Ovary (tissue), 10 donors: ENCODE measurements around the gene OR1B1. TPM values are rescaled to one million over a fixed set of nuclear protein-coding genes. Genes with fewer than 3 reads are reported as not detected.

Experiments used
- DNase-seq, 5 donors: peaks; one replicate each; pipeline ENCODE4 v3.0.0-alpha.2; 2019 to 2020
- H3K27ac ChIP-seq, 2 donors: fragments of 200-600 bp; one replicate each; pipeline versions ENCODE4 v1.5.1 to v1.8.0; 2019 to 2022
- H3K27me3 ChIP-seq: fragments of 200-600 bp; one replicate; pipeline ENCODE4 v1.8.0; 2022
- H3K36me3 ChIP-seq: fragments of 200-600 bp; sonication (generic); one replicate; pipeline ENCODE4 v1.5.1; 2019
- H3K4me1 ChIP-seq: one replicate; pipeline ENCODE4 v1.8.1; 2013; ENCODE audit warnings: mild to moderate bottlenecking, moderate library complexity; ENCODE audit not compliant: insufficient read depth
- H3K4me3 ChIP-seq: fragments of 200-600 bp; sonication (generic); one replicate; pipeline ENCODE4 v1.5.1; 2017
- H3K9me3 ChIP-seq, 2 donors: fragments of 200-600 bp in 1 of 2; sonication (generic) in 1 of 2; one replicate each; pipeline versions ENCODE4 v1.5.1 to v1.8.1; 2013 to 2019; ENCODE audit warnings: mild to moderate bottlenecking in 1 of 2, moderate library complexity in 1 of 2
- CTCF ChIP-seq, 3 donors: fragments of 450-650 bp in 2 of 3; fragments of 200-600 bp in 1 of 3; IDR thresholded peaks; one replicate each; pipeline versions ENCODE4 v1.5.1 to v1.8.0; 2016 to 2022; ENCODE audit warnings: antibody characterized with exemption in 3 of 3, mild to moderate bottlenecking in 1 of 3
- EP300 ChIP-seq: sonication (generic); formaldehyde crosslinking; IDR thresholded peaks from one replicate; pipeline ENCODE4 v1.6.1; 2017; ENCODE audit warnings: antibody characterized with exemption
- POLR2A ChIP-seq: fragments of 450-650 bp; IDR thresholded peaks from one replicate; pipeline ENCODE4 v1.6.1; 2017; ENCODE audit warnings: antibody characterized with exemption, mild to moderate bottlenecking, moderate library complexity
- WGBS, 3 donors: extraction: QIAGEN DNeasy Blood & Tissue Kit in 1 of 3; methylation state at CpG; one replicate each; pipeline versions ENCODE4 v1.1.5 to v1.1.7; 2013 to 2017; 5-methylcytosine and 5-hydroxymethylcytosine counted together
- intact Hi-C, 4 donors: fragments of 100-400 bp; cut with DNase I; formaldehyde crosslinking; loops; one replicate each; pipeline versions ENCODE4 v1.11.0 to v1.15.1; 2022 to 2023
- long read RNA-seq, 3 donors: library from polyadenylated mRNA in 2 of 3; unstranded in 2 of 3; transcript quantifications; one replicate each; pipeline ENCODE4 v2.0.0 and lab custom pipeline, GENCODE V29; 2021 to 2026
- polyA plus RNA-seq, 2 donors: library from polyadenylated mRNA; stranded (reverse); fragments of 200-250 nt in 1 of 2; fragments of 350-450 nt in 1 of 2; fragmentation: Illumina TruSeq in 1 of 2; extraction: RNeasy Lipid Tissue Mini Kit (QIAGEN cat#74804) in 1 of 2; gene quantifications; one replicate each; pipeline ENCODE4 v1.2.3, GENCODE V29; 2013 to 2014
- total RNA-seq, 7 donors: library from RNA; depleted of rRNA in 2 of 7; stranded (reverse); fragments of >200 nt in 2 of 7; fragmentation: NEBNext Ultra II Directional in 3 of 7; extraction: Animal tissue kit (Norgen Biotek cat#: 25700) in 3 of 7; gene quantifications; one replicate each; pipeline versions ENCODE4 v1.1.0 to v1.2.4, GENCODE V29; 2016 to 2023
- donor health status: DM: no; HTN: no; CAD: no; lungs with moderate emphysema.
- donor health status: DM: no; HTN: no; CAD: no.
- donor health status: Bipolar disorder and iron deficiency.
- donor health status: DM: yes; HTN: yes; CAD: no.
- donor health status: DM: no; HTN: no; CAD: no.
- donor health status: DM: yes; HTN: yes; CAD: no.

Gene OR1B1
- total RNA-seq: not detected
- polyA plus RNA-seq: not detected
- long read RNA-seq, donor 1: 0 reads
- long read RNA-seq, donor 2: 0 reads
- long read RNA-seq, donor 3: 0 reads

- Histone ChIP-seq H3K27me3 (no peaks in the 10 kb centered on the region), H3K4me3 (no peak within 1 kb of the TSS), H3K9me3 (no peaks in the 10 kb centered on the region), H3K36me3 (no peaks in the 10 kb centered on the region), H3K4me1 (no peaks in the 10 kb centered on the region), H3K27ac (no peak within 1 kb of the TSS)
- 80 to 84% (median 82%) methylated on average over 3 of the region's 3 CpGs for WGBS, 3 donors
- intact Hi-C loops: no loop called here
- no peak for TF ChIP-seq POLR2A
- TF ChIP-seq EP300: no peak
- TF ChIP-seq CTCF (IDR thresholded peaks at IDR 0.05): no peak
- DNase-seq: no peak
Measured at GRCh38 chr9:122657527-122657926, at the start of gene OR1B1. Gene OR1B1, minus strand, starts transcription at chr9:122657627.

- Histone ChIP-seq H3K27me3 (no peaks in the 10 kb centered on the region), H3K4me1 (no peaks in the 10 kb centered on the region), H3K9me3 (no peaks in the 10 kb centered on the region), H3K4me3 (no peak overlapping the region), H3K36me3 (no peaks in the 10 kb centered on the region), H3K27ac (no peak overlapping the region)
- intact Hi-C loops: no loop called here
- WGBS, 3 donors: 91 to 97% (median 92%) methylated on average over 1 of the region's 1 CpG
- DNase-seq: no peak
- TF ChIP-seq EP300 (no peak), POLR2A (no peak), CTCF (IDR thresholded peaks at IDR 0.05) (no peak)
Measured at GRCh38 chr9:122695696-122696095, 38.3 kb upstream of the OR1B1 start.

GRCh38 chr9:122684851-122685250 lies 27.4 kb upstream of the OR1B1 start:
- no peaks in the 10 kb centered on the region for H3K36me3 ChIP-seq
- no peak overlapping the region for H3K4me3 ChIP-seq
- TF ChIP-seq EP300: no peak
- no peak for TF ChIP-seq POLR2A
- no peak for TF ChIP-seq CTCF (IDR thresholded peaks at IDR 0.05)
- DNase-seq: no peak
- no peak overlapping the region for H3K27ac ChIP-seq
- intact Hi-C loops: no loop called here
- no peaks in the 10 kb centered on the region for H3K4me1 ChIP-seq
- no peaks in the 10 kb centered on the region for H3K9me3 ChIP-seq
- no peaks in the 10 kb centered on the region for H3K27me3 ChIP-seq

GRCh38 chr9:122672481-122672880 lies 15.1 kb upstream of the OR1B1 start:
- intact Hi-C loops: no loop called here
- no peaks in the 10 kb centered on the region for H3K4me1 ChIP-seq

More at GRCh38 chr9:122672481-122672880, 15.1 kb upstream of the OR1B1 start:
- H3K27ac ChIP-seq: no peak overlapping the region
- no peaks in the 10 kb centered on the region for H3K27me3 ChIP-seq
- WGBS, 3 donors: 42 to 68% (median 63%) methylated on average over 2 of the region's 2 CpGs
- DNase-seq: no peak
- TF ChIP-seq POLR2A (no peak), CTCF (IDR thresholded peaks at IDR 0.05) (no peak), EP300 (no peak)
- no peaks in the 10 kb centered on the region for H3K9me3 ChIP-seq
- H3K36me3 ChIP-seq: no peaks in the 10 kb centered on the region
- H3K4me3 ChIP-seq: no peak overlapping the region
